Adrenal gland (tissue), 5 donors: Measurements from ENCODE around the gene UPK1B.

Experiments
- POLR2A ChIP-seq, 2 donors: fragments of 450-650 bp; IDR thresholded peaks; one replicate each; pipeline ENCODE4 v1.6.1; 2017; ENCODE audit warnings: antibody characterized with exemption in 2 of 2, mild to moderate bottlenecking in 2 of 2, moderate library complexity in 1 of 2
- TF ChIP-seq, protein P1 (sequence below), 6 experiments: fragments of 450-650 bp in 4 of 6; fragments of 200-600 bp in 2 of 6; sonication (generic) in 1 of 6; IDR thresholded peaks; 1 replicate in 5 of 6; 2 replicates in 1 of 6; pipeline versions ENCODE4 v1.5.1 to v1.8.0; 2016 to 2021; ENCODE audit warnings: antibody characterized with exemption in 6 of 6, mild to moderate bottlenecking in 2 of 6, moderate library complexity in 1 of 6
- donor health status: DM: no; HTN: no; CAD: no.

DNA sequence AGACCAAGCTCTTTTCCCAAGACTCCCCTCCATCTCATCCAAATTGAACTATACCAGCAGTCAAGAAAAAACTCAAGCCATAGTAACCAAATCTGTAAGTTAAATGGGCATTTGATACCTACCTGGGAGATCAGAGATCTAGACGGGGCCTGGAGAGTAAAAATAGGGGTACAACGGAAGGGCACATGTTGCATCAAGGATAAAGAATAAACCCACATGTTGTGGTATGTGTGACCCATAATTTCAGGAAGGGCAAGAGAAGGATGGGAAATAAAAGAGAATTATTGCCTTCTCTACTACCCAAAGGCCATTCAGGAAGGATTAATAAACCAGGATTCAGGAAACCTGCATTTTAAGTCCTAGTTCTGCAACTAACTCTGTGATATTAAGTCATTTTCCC, 25.9 kb upstream of the UPK1B start:
- TF ChIP-seq, protein P1, sequence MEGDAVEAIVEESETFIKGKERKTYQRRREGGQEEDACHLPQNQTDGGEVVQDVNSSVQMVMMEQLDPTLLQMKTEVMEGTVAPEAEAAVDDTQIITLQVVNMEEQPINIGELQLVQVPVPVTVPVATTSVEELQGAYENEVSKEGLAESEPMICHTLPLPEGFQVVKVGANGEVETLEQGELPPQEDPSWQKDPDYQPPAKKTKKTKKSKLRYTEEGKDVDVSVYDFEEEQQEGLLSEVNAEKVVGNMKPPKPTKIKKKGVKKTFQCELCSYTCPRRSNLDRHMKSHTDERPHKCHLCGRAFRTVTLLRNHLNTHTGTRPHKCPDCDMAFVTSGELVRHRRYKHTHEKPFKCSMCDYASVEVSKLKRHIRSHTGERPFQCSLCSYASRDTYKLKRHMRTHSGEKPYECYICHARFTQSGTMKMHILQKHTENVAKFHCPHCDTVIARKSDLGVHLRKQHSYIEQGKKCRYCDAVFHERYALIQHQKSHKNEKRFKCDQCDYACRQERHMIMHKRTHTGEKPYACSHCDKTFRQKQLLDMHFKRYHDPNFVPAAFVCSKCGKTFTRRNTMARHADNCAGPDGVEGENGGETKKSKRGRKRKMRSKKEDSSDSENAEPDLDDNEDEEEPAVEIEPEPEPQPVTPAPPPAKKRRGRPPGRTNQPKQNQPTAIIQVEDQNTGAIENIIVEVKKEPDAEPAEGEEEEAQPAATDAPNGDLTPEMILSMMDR (IDR thresholded peaks at IDR 0.05), result no peak
- no peak for TF ChIP-seq POLR2A (IDR thresholded peaks at IDR 0.05)
